Adrenal gland (tissue), 5 donors: ENCODE data around the gene TLK1.

ENCODE experiments used
- POLR2A ChIP-seq, 2 donors: fragments of 450-650 bp; IDR thresholded peaks; one replicate each; pipeline ENCODE4 v1.6.1; 2017; ENCODE audit warnings: antibody characterized with exemption in 2 of 2, mild to moderate bottlenecking in 2 of 2, moderate library complexity in 1 of 2
- TF ChIP-seq, protein P1 (sequence below), 6 experiments: fragments of 450-650 bp in 4 of 6; fragments of 200-600 bp in 2 of 6; sonication (generic) in 1 of 6; IDR thresholded peaks; 1 replicate in 5 of 6; 2 replicates in 1 of 6; pipeline versions ENCODE4 v1.5.1 to v1.8.0; 2016 to 2021; ENCODE audit warnings: antibody characterized with exemption in 6 of 6, mild to moderate bottlenecking in 2 of 6, moderate library complexity in 1 of 6
- donor health status: DM: no; HTN: no; CAD: no.

- no peak for TF ChIP-seq POLR2A (IDR thresholded peaks at IDR 0.05)
- TF ChIP-seq, protein P1, sequence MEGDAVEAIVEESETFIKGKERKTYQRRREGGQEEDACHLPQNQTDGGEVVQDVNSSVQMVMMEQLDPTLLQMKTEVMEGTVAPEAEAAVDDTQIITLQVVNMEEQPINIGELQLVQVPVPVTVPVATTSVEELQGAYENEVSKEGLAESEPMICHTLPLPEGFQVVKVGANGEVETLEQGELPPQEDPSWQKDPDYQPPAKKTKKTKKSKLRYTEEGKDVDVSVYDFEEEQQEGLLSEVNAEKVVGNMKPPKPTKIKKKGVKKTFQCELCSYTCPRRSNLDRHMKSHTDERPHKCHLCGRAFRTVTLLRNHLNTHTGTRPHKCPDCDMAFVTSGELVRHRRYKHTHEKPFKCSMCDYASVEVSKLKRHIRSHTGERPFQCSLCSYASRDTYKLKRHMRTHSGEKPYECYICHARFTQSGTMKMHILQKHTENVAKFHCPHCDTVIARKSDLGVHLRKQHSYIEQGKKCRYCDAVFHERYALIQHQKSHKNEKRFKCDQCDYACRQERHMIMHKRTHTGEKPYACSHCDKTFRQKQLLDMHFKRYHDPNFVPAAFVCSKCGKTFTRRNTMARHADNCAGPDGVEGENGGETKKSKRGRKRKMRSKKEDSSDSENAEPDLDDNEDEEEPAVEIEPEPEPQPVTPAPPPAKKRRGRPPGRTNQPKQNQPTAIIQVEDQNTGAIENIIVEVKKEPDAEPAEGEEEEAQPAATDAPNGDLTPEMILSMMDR (IDR thresholded peaks at IDR 0.05) = no peak
These were observed 156.3 kb downstream of the TLK1 start for GRCh38 chr2:171004363-171004762.
